ENCODE data around the gene RCL1. TPM values are rescaled to one million over a fixed set of nuclear protein-coding genes. Genes with fewer than 3 reads are reported as not detected.

Gene RCL1
- total RNA-seq, 4 donors from 2014 or later: 15.6 to 29.3 (median 18.3) TPM

DNA sequence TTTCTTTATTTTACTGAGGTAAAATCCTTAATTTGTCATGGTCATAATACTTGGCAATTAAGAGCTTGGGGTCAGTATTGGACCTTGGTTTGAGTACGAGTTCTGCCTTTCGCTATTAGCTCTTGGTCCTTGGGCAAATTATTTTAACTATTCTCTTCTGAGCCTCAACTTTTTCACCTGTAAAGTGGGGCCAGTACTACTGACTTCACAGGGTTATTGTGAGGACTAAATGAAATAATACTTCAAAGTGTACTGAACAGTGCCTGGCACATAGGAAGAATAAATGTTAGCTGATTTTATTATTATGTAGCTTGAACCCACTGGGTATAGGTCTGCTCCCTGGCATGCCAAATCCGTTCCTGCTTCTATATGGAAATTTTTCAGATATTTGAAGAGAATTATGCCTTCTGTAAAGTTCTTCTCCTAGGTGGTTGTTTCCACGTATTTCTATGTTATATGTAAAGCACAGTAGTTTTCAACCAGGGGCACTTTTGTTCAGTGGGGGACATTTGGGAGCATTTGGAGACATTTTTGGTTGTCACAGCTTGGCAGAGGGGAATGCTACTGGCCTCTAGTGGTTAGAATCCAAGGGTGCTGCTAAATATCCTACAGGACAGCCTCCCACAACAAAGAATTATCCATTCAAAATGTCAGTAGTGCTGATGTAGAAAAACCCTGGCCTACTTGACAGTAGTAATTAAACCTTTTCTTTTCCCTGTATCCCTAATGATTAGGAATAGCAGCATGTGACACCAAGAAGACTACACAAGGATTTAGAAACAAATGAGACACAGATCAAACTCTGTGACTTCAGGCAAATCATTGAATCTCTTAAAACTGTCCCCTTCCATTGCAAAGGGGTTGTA is 4.5 kb downstream of the RCL1 start:
- TF ChIP-seq POLR2A (IDR thresholded peaks at IDR 0.05) (no peak), CTCF (IDR thresholded peaks at IDR 0.05) (peak; percentile 28 to 77 (median 44))
- 90 to 92% methylated on average over 4 of the region's 4 CpGs for WGBS, 2 donors
- Histone ChIP-seq H3K9me3 (no peaks in the 10 kb centered on the region), H3K27me3 (no peaks in the 10 kb centered on the region), H3K4me1 (peaks cover 0 to 9% of the 10 kb centered on the region in 2 donors), H3K36me3 (no peaks in the 10 kb centered on the region), H3K4me3 (replicated peaks in 1 of 3) (no peak overlapping the region), H3K27ac (no peak overlapping the region)
- intact Hi-C loops (cut with DNase I): no loop called here
- peak; percentile 9 to 13 for DNase-seq

GRCh38 chr9:4797854-4798150 is 5.1 kb downstream of the RCL1 start:
- no peaks in the 10 kb centered on the region for H3K9me3 ChIP-seq
- TF ChIP-seq POLR2A (IDR thresholded peaks at IDR 0.05) (no peak), CTCF (IDR thresholded peaks at IDR 0.05) (no peak)
- DNase-seq: no peak
- H3K4me3 ChIP-seq (replicated peaks in 1 of 3): no peak overlapping the region
- 62 to 64% methylated on average over 4 of the region's 4 CpGs for WGBS, 2 donors
- no peak overlapping the region for H3K27ac ChIP-seq
- H3K36me3 ChIP-seq: no peaks in the 10 kb centered on the region
- H3K27me3 ChIP-seq: no peaks in the 10 kb centered on the region
- intact Hi-C loops (cut with DNase I): no loop called here
- peaks cover 0 to 9% of the 10 kb centered on the region in 2 donors for H3K4me1 ChIP-seq

- no peak overlapping the region for H3K27ac ChIP-seq
- WGBS, 2 donors: 80 to 87% methylated on average over 2 of the region's 2 CpGs
- intact Hi-C loops (cut with DNase I): no loop called here
Measured at GRCh38 chr9:4798281-4799032, 5.7 kb downstream of the RCL1 start.

GRCh38 chr9:4799033-4799430 is 6.3 kb downstream of the RCL1 start:
- Histone ChIP-seq H3K27ac (no peak overlapping the region), H3K9me3 (no peaks in the 10 kb centered on the region), H3K36me3 (no peaks in the 10 kb centered on the region), H3K4me1 (peaks cover 0 to 4% of the 10 kb centered on the region in 2 donors), H3K27me3 (no peaks in the 10 kb centered on the region), H3K4me3 (replicated peaks in 1 of 3) (no peak overlapping the region)
- no peak for TF ChIP-seq POLR2A (IDR thresholded peaks at IDR 0.05)
- TF ChIP-seq CTCF (IDR thresholded peaks at IDR 0.05): no peak
- 69 to 81% methylated on average over 3 of the region's 3 CpGs for WGBS, 2 donors
- DNase-seq: no peak
- intact Hi-C loops (cut with DNase I): no loop called here

More at GRCh38 chr9:4798281-4799032, 5.7 kb downstream of the RCL1 start:
- Histone ChIP-seq H3K9me3 (no peaks in the 10 kb centered on the region), H3K4me1 (peaks cover 0 to 9% of the 10 kb centered on the region in 2 donors), H3K36me3 (no peaks in the 10 kb centered on the region), H3K4me3 (replicated peaks in 1 of 3) (no peak overlapping the region), H3K27me3 (no peaks in the 10 kb centered on the region)
- no peak for DNase-seq
- TF ChIP-seq CTCF (IDR thresholded peaks at IDR 0.05) (no peak), POLR2A (IDR thresholded peaks at IDR 0.05) (no peak)

DNA sequence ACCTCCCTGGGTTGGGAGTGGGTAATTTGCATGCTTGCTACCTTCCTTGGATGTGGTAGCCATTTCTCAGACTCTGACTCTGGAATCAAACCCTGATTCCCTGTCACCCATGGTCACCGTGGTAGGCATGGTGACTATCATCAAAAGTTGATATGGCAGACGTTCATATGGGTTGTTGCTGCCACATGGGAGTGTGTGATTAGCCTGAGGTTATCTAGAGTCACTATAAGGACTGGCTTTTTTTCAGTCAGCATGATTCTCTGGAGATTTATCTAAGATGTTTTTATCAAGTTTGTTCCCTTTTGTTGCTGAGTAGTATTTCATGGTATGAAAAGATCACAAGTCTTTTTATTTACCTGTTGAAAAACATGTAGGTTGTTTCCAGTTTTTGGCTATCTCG is 7.0 kb downstream of the RCL1 start:
- Histone ChIP-seq H3K27me3 (no peaks in the 10 kb centered on the region), H3K4me3 (replicated peaks in 1 of 3) (no peak overlapping the region), H3K9me3 (no peaks in the 10 kb centered on the region), H3K36me3 (no peaks in the 10 kb centered on the region), H3K4me1 (no peaks in the 10 kb centered on the region), H3K27ac (no peak overlapping the region)
- no peak for DNase-seq
- intact Hi-C loops (cut with DNase I): no loop called here
- WGBS, 2 donors: 84 to 86% methylated on average over 3 of the region's 3 CpGs
- TF ChIP-seq POLR2A (IDR thresholded peaks at IDR 0.05): no peak
- no peak for TF ChIP-seq CTCF (IDR thresholded peaks at IDR 0.05)

Measured in thyroid gland (tissue), 4 donors.